WI38 (cell line): Measurements from ENCODE around the gene TBC1D24.

ENCODE experiments used
- H3K4me3 ChIP-seq: 2 replicates; pipeline ENCODE4 v1.5.1; 2011; ENCODE audit warnings: low read depth, mild to moderate bottlenecking, control low read depth, low read length
- CTCF ChIP-seq: IDR thresholded peaks from 2 replicates; pipeline ENCODE4 v1.5.1; 2012; ENCODE audit warnings: low read depth, mild to moderate bottlenecking, control low read depth, low read length

The TBC1D24 gene

GRCh38 chr16:2518823-2519710 is 44.1 kb downstream of the TBC1D24 start:
- H3K4me3 ChIP-seq: no peak overlapping the region
- TF ChIP-seq CTCF: no peak

GRCh38 chr16:2519711-2520080 is 44.8 kb downstream of the TBC1D24 start:
- TF ChIP-seq CTCF: no peak
- H3K4me3 ChIP-seq: 0 out of 2 replicates have a peak overlapping the region, but pooled peaks have one; percentile 30

- peak within 1 kb of the TSS; percentile 69 for H3K4me3 ChIP-seq
- TF ChIP-seq CTCF: no peak
These were observed 45.3 kb downstream of the TBC1D24 start, which contains the start of gene AMDHD2 for GRCh38 chr16:2520097-2520783. TSS of gene AMDHD2 (plus strand) at chr16:2520371. CDS start at chr16:2520459, 88 bp downstream.

- TF ChIP-seq CTCF: no peak
These were observed 46.0 kb downstream of the TBC1D24 start for GRCh38 chr16:2520784-2521531.

GRCh38 chr16:2523801-2524231 is 48.9 kb downstream of the TBC1D24 start:
- H3K4me3 ChIP-seq: no peak overlapping the region
- TF ChIP-seq CTCF: no peak

More at GRCh38 chr16:2520784-2521531, 46.0 kb downstream of the TBC1D24 start:
- peak overlapping the region; percentile 69 for H3K4me3 ChIP-seq

- no peak overlapping the region for H3K4me3 ChIP-seq
- no peak for TF ChIP-seq CTCF
These were observed 49.5 kb downstream of the TBC1D24 start for GRCh38 chr16:2524339-2524938.
